ENCODE results near the gene TIRAP.

Gene TIRAP

GRCh38 chr11:126337126-126337473, 54.2 kb downstream of the TIRAP start:
- Histone ChIP-seq H3K36me3 (ENCODE audit: insufficient read depth, low read length) (no peaks in the 10 kb centered on the region; the same call in 1 of the 2 replicates), H3K4me1 (ENCODE audit: insufficient read depth, low read length) (peaks cover 10% of the 10 kb centered on the region), H3K9ac (ENCODE audit: low read depth, low read length) (no peak overlapping the region), H3K9me3 (ENCODE audit: control insufficient read depth, insufficient read depth, low read length) (no peaks in the 10 kb centered on the region)

GRCh38 chr11:126337474-126338241, 54.8 kb downstream of the TIRAP start:
- H3K4me1 ChIP-seq (ENCODE audit: insufficient read depth, low read length): peaks cover 10% of the 10 kb centered on the region
- no peak overlapping the region for H3K9ac ChIP-seq (ENCODE audit: low read depth, low read length)
- H3K9me3 ChIP-seq (ENCODE audit: control insufficient read depth, insufficient read depth, low read length): no peaks in the 10 kb centered on the region
- no peaks in the 10 kb centered on the region; the same call in 1 of the 2 replicates for H3K36me3 ChIP-seq (ENCODE audit: insufficient read depth, low read length)

GRCh38 chr11:126338346-126339055, 55.6 kb downstream of the TIRAP start:
- Histone ChIP-seq H3K9me3 (ENCODE audit: control insufficient read depth, insufficient read depth, low read length) (no peaks in the 10 kb centered on the region), H3K4me1 (ENCODE audit: insufficient read depth, low read length) (peaks cover 10% of the 10 kb centered on the region), H3K9ac (ENCODE audit: low read depth, low read length) (no peak overlapping the region), H3K36me3 (ENCODE audit: insufficient read depth, low read length) (no peaks in the 10 kb centered on the region; the same call in 1 of the 2 replicates)

- Histone ChIP-seq H3K9ac (ENCODE audit: low read depth, low read length) (no peak overlapping the region), H3K4me1 (ENCODE audit: insufficient read depth, low read length) (peaks cover 10% of the 10 kb centered on the region), H3K36me3 (ENCODE audit: insufficient read depth, low read length) (no peaks in the 10 kb centered on the region; the same call in 1 of the 2 replicates), H3K9me3 (ENCODE audit: control insufficient read depth, insufficient read depth, low read length) (no peaks in the 10 kb centered on the region)
These were observed 56.4 kb downstream of the TIRAP start for GRCh38 chr11:126339073-126339862.

GRCh38 chr11:126339863-126340434, 57.1 kb downstream of the TIRAP start:
- Histone ChIP-seq H3K9me3 (ENCODE audit: control insufficient read depth, insufficient read depth, low read length) (no peaks in the 10 kb centered on the region), H3K4me1 (ENCODE audit: insufficient read depth, low read length) (peaks cover 10% of the 10 kb centered on the region), H3K9ac (ENCODE audit: low read depth, low read length) (no peak overlapping the region), H3K36me3 (ENCODE audit: insufficient read depth, low read length) (no peaks in the 10 kb centered on the region; the same call in 1 of the 2 replicates)

GRCh38 chr11:126340960-126341606, 58.2 kb downstream of the TIRAP start:
- Histone ChIP-seq H3K9me3 (ENCODE audit: control insufficient read depth, insufficient read depth, low read length) (no peaks in the 10 kb centered on the region), H3K4me1 (ENCODE audit: insufficient read depth, low read length) (peaks cover 13% of the 10 kb centered on the region), H3K9ac (ENCODE audit: low read depth, low read length) (no peak overlapping the region), H3K36me3 (ENCODE audit: insufficient read depth, low read length) (no peaks in the 10 kb centered on the region; the same call in 1 of the 2 replicates)

GRCh38 chr11:126341760-126342161, 58.9 kb downstream of the TIRAP start:
- Histone ChIP-seq H3K9me3 (ENCODE audit: control insufficient read depth, insufficient read depth, low read length) (no peaks in the 10 kb centered on the region), H3K9ac (ENCODE audit: low read depth, low read length) (no peak overlapping the region), H3K36me3 (ENCODE audit: insufficient read depth, low read length) (no peaks in the 10 kb centered on the region; the same call in 1 of the 2 replicates), H3K4me1 (ENCODE audit: insufficient read depth, low read length) (peaks cover 16% of the 10 kb centered on the region)

GRCh38 chr11:126343051-126343450, 60.2 kb downstream of the TIRAP start:
- Histone ChIP-seq H3K36me3 (ENCODE audit: insufficient read depth, low read length) (no peaks in the 10 kb centered on the region; the same call in 1 of the 2 replicates), H3K9me3 (ENCODE audit: control insufficient read depth, insufficient read depth, low read length) (no peaks in the 10 kb centered on the region), H3K9ac (ENCODE audit: low read depth, low read length) (no peak overlapping the region), H3K4me1 (ENCODE audit: insufficient read depth, low read length) (peaks cover 14% of the 10 kb centered on the region)
